H1 (cell line): ENCODE results near the gene EML1. TPM values are rescaled to one million over a fixed set of nuclear protein-coding genes. Genes with fewer than 3 reads are reported as not detected.

Experiments
- BRCA1 ChIP-seq: IDR thresholded peaks from 2 replicates; pipeline ENCODE4 v1.6.1; 2012; ENCODE audit warnings: low read depth, low read length, improper control_type of control experiment
- CHD7 ChIP-seq: fragments of 300-600 bp; sonication (generic); IDR thresholded peaks from 2 replicates; pipeline ENCODE4 v1.7.1; 2012; ENCODE audit warnings: low read length, moderate library complexity, mild to moderate bottlenecking, inconsistent platforms; ENCODE audit not compliant: insufficient replicate concordance
- CTCF ChIP-seq, 3 experiments: IDR thresholded peaks; 1 replicate in 2 of 3; 2 replicates in 1 of 3; pipeline versions ENCODE4 v1.5.1 to v1.6.1; 2011; ENCODE audit warnings: low read length in 3 of 3, mild to moderate bottlenecking in 3 of 3, inconsistent platforms in 2 of 3, low read depth in 1 of 3, moderate library complexity in 1 of 3; ENCODE audit not compliant: insufficient read depth in 1 of 3; ENCODE audit errors: control extremely low read depth in 1 of 3
- GABPA ChIP-seq: IDR thresholded peaks from 2 replicates; pipeline ENCODE4 v1.6.1; 2011; ENCODE audit warnings: mild to moderate bottlenecking, low read length, moderate library complexity, borderline replicate concordance; ENCODE audit not compliant: insufficient read depth
- MAFK ChIP-seq: IDR thresholded peaks from 2 replicates; pipeline ENCODE4 v1.6.1; 2012; ENCODE audit warnings: low read depth, mild to moderate bottlenecking, improper control_type of control experiment, low read length
- POLR2A ChIP-seq, 2 experiments: IDR thresholded peaks; 1 replicate in 1 of 2; 2 replicates in 1 of 2; pipeline ENCODE4 v1.6.1; 2011; ENCODE audit warnings: low read depth in 2 of 2, low read length in 2 of 2, mild to moderate bottlenecking in 2 of 2; ENCODE audit errors: control extremely low read depth in 1 of 2
- RAD21 ChIP-seq, 2 experiments: IDR thresholded peaks in 1 of 2; conservative IDR thresholded peaks in 1 of 2; 2 replicates each; pipeline ENCODE4 v1.6.1; 2011; ENCODE audit warnings: low read depth in 2 of 2, low read length in 2 of 2, improper control_type of control experiment in 1 of 2, inconsistent platforms in 1 of 2, mild to moderate bottlenecking in 1 of 2, moderate library complexity in 1 of 2
- RFX5 ChIP-seq: IDR thresholded peaks from 2 replicates; pipeline ENCODE4 v1.6.1; 2011; ENCODE audit warnings: low read depth, low read length, improper control_type of control experiment, borderline replicate concordance
- SIRT6 ChIP-seq: IDR thresholded peaks from one replicate; pipeline ENCODE4 v1.7.1; 2012; ENCODE audit warnings: low read length, inconsistent platforms
- SIX5 ChIP-seq: IDR thresholded peaks from 2 replicates; pipeline ENCODE4 v1.6.1; 2011; ENCODE audit warnings: mild to moderate bottlenecking, low read depth, low read length
- polyA plus RNA-seq, 7 experiments: library from polyadenylated mRNA; depleted of rRNA in 3 of 7; stranded (reverse) in 5 of 7; unstranded in 2 of 7; fragments of >200 nt in 5 of 7; fragments of 200-250 nt in 2 of 7; gene quantifications; 1 replicate in 5 of 7; 2 replicates in 1 of 7; 4 replicates in 1 of 7; pipeline versions ENCODE4 v1.2.1 to v1.2.3, GENCODE V29; 2011 to 2013; ENCODE audit warnings: missing spikeins in 2 of 7, mixed read lengths in 2 of 7
- total RNA-seq: library from RNA; stranded (reverse); fragmentation: NEBNext Ultra II Directional; extraction: Animal tissue kit (Norgen Biotek cat#: 25700); gene quantifications from 2 replicates; pipeline ENCODE4 v1.2.1, GENCODE V29; 2021

EML1 gene
- total and polyA plus RNA-seq, 2 of the 8 experiments (the other 6 are each of a cell fraction or from before 2014, with no cell fraction given), result 11.1 to 24.7 TPM

GRCh38 chr14:99817331-99817730 is 24.1 kb downstream of the EML1 start (continued):
- TF ChIP-seq CHD7, result no peak
- no peak for TF ChIP-seq RAD21 (IDR thresholded peaks at IDR 0.05 in 1 of 2, conservative IDR thresholded peaks at IDR 0.05 in 1 of 2; ENCODE audit: low read depth in 2 of 2, low read length in 2 of 2)
- no peak for TF ChIP-seq MAFK
- TF ChIP-seq CTCF (IDR thresholded peaks at IDR 0.05; ENCODE audit: control extremely low read depth in 1 of 3, insufficient read depth in 1 of 3, low read depth in 1 of 3, low read length in 3 of 3), result no peak
- no peak for TF ChIP-seq BRCA1
- no peak for TF ChIP-seq SIX5
- TF ChIP-seq RFX5, result no peak
- no peak for TF ChIP-seq SIRT6
- TF ChIP-seq GABPA, result no peak
- TF ChIP-seq POLR2A (IDR thresholded peaks at IDR 0.05; ENCODE audit: control extremely low read depth in 1 of 2, low read depth in 2 of 2, low read length in 2 of 2), result no peak
